GM21825 (cell line): Measurements from ENCODE around the gene HTR1A.

ENCODE experiments used
- ATAC-seq: cut with Tn5 transposase; IDR thresholded peaks from one replicate; pipeline ENCODE4 v1.9.1; 2021; ENCODE audit warnings: mild to moderate bottlenecking, moderate library complexity; ENCODE audit not compliant: unreplicated experiment

HTR1A gene

GRCh38 chr5:63962279-63962678 is at the start of gene HTR1A:
TSS of gene HTR1A (minus strand) at chr5:63962445. CDS start at chr5:63961719, 726 bp downstream.
- no peak for ATAC-seq

- ATAC-seq: no peak
Observed at GRCh38 chr5:64003966-64004365, 41.7 kb upstream of the HTR1A start.

- ATAC-seq: no peak
Observed at GRCh38 chr5:64000096-64000495, 37.9 kb upstream of the HTR1A start.

GRCh38 chr5:63987053-63987452 is 24.8 kb upstream of the HTR1A start:
- no peak for ATAC-seq

DNA sequence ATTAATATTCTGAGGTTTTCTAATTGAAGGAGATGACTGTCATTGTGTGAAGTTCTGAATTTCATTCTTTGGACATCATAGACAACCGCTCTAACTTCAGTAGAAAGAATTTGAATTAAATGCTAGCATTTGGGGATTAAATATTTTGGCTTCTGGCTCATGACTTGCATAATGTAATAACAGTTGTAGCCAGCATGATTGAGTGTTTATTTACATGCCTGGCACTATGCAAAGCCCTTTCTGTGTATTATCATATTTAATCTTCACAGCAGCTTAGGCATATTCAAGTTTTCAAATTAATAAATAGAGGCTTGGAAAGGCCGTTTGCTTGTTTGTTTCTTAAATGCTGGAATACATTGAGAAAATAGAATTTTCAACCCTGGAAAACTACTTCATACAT is 19.6 kb upstream of the HTR1A start:
- ATAC-seq: no peak

DNA sequence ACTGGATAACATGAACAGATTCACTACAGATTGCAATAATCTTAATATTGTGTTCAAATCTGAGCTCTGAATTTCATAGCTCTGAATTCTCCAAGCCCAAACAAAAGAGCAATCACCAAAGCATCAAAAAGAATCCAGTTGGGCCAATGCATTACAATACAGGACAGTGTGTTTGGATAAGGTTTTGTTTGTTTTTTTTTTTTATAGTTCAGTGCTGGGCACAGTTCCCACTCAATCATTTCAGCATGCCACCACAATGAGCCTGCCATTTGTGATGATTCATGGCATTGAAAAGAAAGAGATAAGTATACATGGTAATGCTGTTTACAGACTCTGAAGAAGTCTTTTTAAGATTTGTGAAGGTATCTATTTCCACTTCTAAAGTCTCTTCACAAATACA is 1.7 kb upstream of the HTR1A start:
- ATAC-seq: no peak

GRCh38 chr5:63963080-63963735 is 963 bp upstream of the HTR1A start:
- peak; percentile 68 for ATAC-seq

GRCh38 chr5:63961598-63962161 is 565 bp downstream of the HTR1A start:
- ATAC-seq: no peak

- no peak for ATAC-seq
Observed at GRCh38 chr5:63961125-63961597, 1.1 kb downstream of the HTR1A start.

- no peak for ATAC-seq
Observed at GRCh38 chr5:63960646-63961045, 1.6 kb downstream of the HTR1A start.

DNA sequence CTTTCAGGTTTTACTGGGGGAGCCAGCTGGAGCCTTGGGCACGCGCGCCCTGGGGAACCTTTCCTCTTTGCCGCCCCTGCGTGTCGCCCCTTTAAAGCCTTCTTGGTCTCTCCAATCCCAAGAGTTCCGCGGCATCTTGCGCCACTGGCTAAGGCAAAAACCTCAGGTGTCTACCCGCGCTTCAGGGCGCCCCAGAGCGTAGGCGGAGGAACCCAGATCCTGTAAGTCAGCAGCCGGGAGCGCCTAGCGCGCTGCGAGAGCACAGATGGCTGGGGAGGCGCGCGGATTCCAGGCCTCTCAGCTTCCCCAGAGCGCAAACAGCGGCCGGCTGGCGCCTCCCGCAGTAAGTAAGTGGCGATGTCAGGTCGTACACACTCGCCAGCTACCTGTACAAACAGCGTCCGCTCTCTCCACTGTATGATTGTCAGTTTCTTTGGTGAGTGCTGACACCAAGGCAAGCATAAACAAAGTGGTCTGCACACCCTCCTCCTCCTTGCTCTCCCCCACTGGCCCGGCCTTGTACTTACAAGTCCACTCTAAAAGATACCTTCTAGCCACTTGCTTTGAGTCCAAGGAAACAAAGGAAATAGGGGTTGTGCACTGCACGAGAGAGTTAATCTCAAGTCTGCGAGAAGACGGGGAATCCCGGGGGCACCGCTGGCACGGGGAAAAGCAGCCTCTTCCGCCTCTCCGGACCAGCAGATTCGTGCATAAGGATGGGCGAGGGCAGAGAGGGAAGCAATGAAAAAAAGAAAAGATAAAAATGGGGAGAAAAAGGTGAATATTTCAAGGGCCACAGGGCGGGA is 2.9 kb downstream of the HTR1A start:
- ATAC-seq: no peak

DNA sequence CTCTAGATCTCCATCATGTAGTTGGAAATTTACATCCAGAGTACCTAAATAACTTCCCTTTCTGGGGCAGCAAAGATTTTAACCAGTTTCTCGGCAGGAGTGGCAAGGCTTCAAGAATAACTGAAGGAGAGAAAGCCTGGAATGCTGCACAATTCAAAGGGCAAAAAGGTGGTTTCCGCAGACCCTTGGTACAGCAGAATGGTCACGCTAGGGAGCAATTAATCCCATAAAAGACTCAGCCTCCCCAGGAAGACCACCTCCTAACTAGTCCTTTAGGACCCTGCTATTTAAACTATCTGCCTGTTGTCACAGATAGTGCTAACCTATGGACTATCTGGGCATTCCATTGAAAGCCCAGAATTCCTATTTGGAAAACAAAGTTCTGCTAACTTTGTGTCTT is 3.6 kb downstream of the HTR1A start:
- no peak for ATAC-seq

GRCh38 chr5:63957617-63958016 is 4.6 kb downstream of the HTR1A start:
- no peak for ATAC-seq

- no peak for ATAC-seq
Observed at GRCh38 chr5:63953217-63953616, 9.0 kb downstream of the HTR1A start.

GRCh38 chr5:63935103-63935502 is 27.1 kb downstream of the HTR1A start:
- no peak for ATAC-seq

GRCh38 chr5:63931836-63932235 is 30.4 kb downstream of the HTR1A start:
- no peak for ATAC-seq

DNA sequence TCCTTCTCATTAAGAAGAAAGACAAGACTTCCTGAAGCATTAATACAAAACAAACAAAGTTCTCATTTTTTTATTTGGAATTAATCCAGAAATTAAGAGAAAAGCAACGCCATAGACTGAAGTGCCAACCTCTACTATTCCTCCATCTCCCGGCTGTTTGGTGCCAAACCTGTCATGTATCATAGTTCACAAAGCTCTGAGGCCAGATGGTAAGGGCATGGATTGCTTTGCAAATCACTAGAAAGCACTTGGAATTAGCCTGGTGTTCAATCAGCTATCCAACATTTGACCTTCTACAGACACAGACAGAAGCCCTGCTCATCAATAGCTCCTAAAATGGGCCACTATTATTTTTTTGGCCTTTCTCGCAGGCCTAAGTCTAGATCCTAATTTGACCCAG is 33.8 kb downstream of the HTR1A start:
- ATAC-seq: no peak

- no peak for ATAC-seq
Observed at GRCh38 chr5:63923914-63924313, 38.3 kb downstream of the HTR1A start.

- no peak for ATAC-seq
Observed at GRCh38 chr5:63919763-63920478, 42.3 kb downstream of the HTR1A start.

DNA sequence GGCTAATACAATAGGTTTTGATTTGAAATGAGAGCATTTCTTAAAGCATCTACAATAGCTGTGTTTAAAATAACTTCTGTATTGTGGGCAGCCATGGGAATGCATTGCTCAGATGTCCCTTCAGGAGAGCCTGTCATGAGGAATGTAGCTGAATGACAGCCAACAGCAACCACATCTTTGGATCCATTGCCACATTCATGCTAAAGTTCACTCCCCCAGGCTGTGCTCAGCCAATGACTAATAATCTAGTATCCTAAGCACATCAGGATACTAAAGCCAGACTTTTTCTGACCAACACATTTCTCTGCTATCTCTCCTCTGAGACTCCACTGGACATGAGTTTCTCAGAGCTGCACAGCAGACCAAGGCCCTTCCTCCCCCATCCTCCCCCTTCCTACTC is 45.5 kb downstream of the HTR1A start:
- no peak for ATAC-seq

GRCh38 chr5:63911871-63912270 is 50.4 kb downstream of the HTR1A start:
- no peak for ATAC-seq
